ENCODE results near the gene HSBP1L1. TPM values are rescaled to one million over a fixed set of nuclear protein-coding genes. Genes with fewer than 3 reads are reported as not detected.

HSBP1L1 gene
- total RNA-seq, 2 donors from 2014 or later, result 51.8 to 59.6 TPM

GRCh38 chr18:79936641-79937040 is 27.8 kb upstream of the HSBP1L1 start:
- no peak overlapping the region for H3K4me3 ChIP-seq
- intact Hi-C loops (cut with DNase I), result loop anchor here (10.0 kb wide), 1 partner anchor 48 kb away; the partner anchor contains the start of gene TXNL4A
- H3K9ac ChIP-seq (ENCODE audit: low read depth in 2 of 2, low read length in 2 of 2), result no peak overlapping the region
- H3K27ac ChIP-seq, result peak overlapping the region; percentile 70
- no peaks in the 10 kb centered on the region for H3K9me3 ChIP-seq
- H3K4me1 ChIP-seq, result peaks cover 20% of the 10 kb centered on the region
- peaks cover 4% of the 10 kb centered on the region for H3K36me3 ChIP-seq
- DNase-seq, result peak; percentile 71
- no peak for TF ChIP-seq CTCF (IDR thresholded peaks at IDR 0.05)
- no peaks in the 10 kb centered on the region for H3K27me3 ChIP-seq

GRCh38 chr18:79937103-79937860 is 27.2 kb upstream of the HSBP1L1 start:
- Histone ChIP-seq H3K27me3 (no peaks in the 10 kb centered on the region), H3K9me3 (no peaks in the 10 kb centered on the region), H3K27ac (peak overlapping the region; percentile 28), H3K36me3 (peaks cover 4% of the 10 kb centered on the region), H3K4me3 (no peak overlapping the region), H3K9ac (ENCODE audit: low read depth in 2 of 2, low read length in 2 of 2) (no peak overlapping the region), H3K4me1 (peaks cover 22% of the 10 kb centered on the region)
- TF ChIP-seq CTCF (IDR thresholded peaks at IDR 0.05), result no peak
- intact Hi-C loops (cut with DNase I), result loop anchor here (10.0 kb wide), 1 partner anchor 48 kb away; the partner anchor contains the start of gene TXNL4A
- peak; percentile 19 for DNase-seq

GRCh38 chr18:79938196-79938595 is 26.2 kb upstream of the HSBP1L1 start:
- peaks cover 4% of the 10 kb centered on the region for H3K36me3 ChIP-seq
- peak overlapping the region in 1 of 2 donors; percentile 54 for H3K9ac ChIP-seq (ENCODE audit: low read depth in 2 of 2, low read length in 2 of 2)
- H3K27me3 ChIP-seq, result no peaks in the 10 kb centered on the region
- no peak overlapping the region for H3K27ac ChIP-seq
- TF ChIP-seq CTCF (IDR thresholded peaks at IDR 0.05), result no peak
- H3K9me3 ChIP-seq, result no peaks in the 10 kb centered on the region
- intact Hi-C loops (cut with DNase I), result loop anchor here (10.0 kb wide), 1 partner anchor 47 kb away; the partner anchor contains the start of gene TXNL4A
- peaks cover 28% of the 10 kb centered on the region for H3K4me1 ChIP-seq
- peak; percentile 52 for DNase-seq
- no peak overlapping the region for H3K4me3 ChIP-seq

GRCh38 chr18:79939096-79939495 is 25.3 kb upstream of the HSBP1L1 start:
- no peak overlapping the region for H3K9ac ChIP-seq (ENCODE audit: low read depth in 2 of 2, low read length in 2 of 2)
- no peak for TF ChIP-seq CTCF (IDR thresholded peaks at IDR 0.05)
- peaks cover 32% of the 10 kb centered on the region for H3K4me1 ChIP-seq
- peaks cover 4% of the 10 kb centered on the region for H3K36me3 ChIP-seq
- intact Hi-C loops (cut with DNase I), result loop anchor here (10.0 kb wide), 1 partner anchor 46 kb away; the partner anchor contains the start of gene TXNL4A
- H3K27me3 ChIP-seq, result no peaks in the 10 kb centered on the region
- no peaks in the 10 kb centered on the region for H3K9me3 ChIP-seq
- no peak overlapping the region for H3K4me3 ChIP-seq
- no peak overlapping the region for H3K27ac ChIP-seq
- DNase-seq, result peak; percentile 26

- H3K9ac ChIP-seq (ENCODE audit: low read depth in 2 of 2, low read length in 2 of 2), result no peak overlapping the region
- intact Hi-C loops (cut with DNase I), result loop anchor here (10.0 kb wide), 2 partner anchors 95 to 205 kb away; partner anchors contain the start of gene RBFA
- H3K27me3 ChIP-seq, result no peaks in the 10 kb centered on the region
- H3K27ac ChIP-seq, result no peak overlapping the region
- TF ChIP-seq CTCF (IDR thresholded peaks at IDR 0.05), result no peak
- H3K9me3 ChIP-seq, result no peaks in the 10 kb centered on the region
- H3K36me3 ChIP-seq, result peaks cover 4% of the 10 kb centered on the region
- no peak overlapping the region for H3K4me3 ChIP-seq
- H3K4me1 ChIP-seq, result peaks cover 28% of the 10 kb centered on the region
- peak; percentile 22 for DNase-seq
Measured at GRCh38 chr18:79940126-79940813, 24.2 kb upstream of the HSBP1L1 start.
